Activated CD8-positive, alpha-beta memory T cell treated with anti-CD3 and anti-CD28 coated beads, Interleukin-2, amount 50 U/mL, for 24 hours (primary cell): ENCODE results near the gene TCAP.

ENCODE experiments used
- DNase-seq: peaks from one replicate; pipeline ENCODE4 v3.0.0-alpha.2; 2020; ENCODE audit errors: extremely low read depth

The TCAP gene

DNA sequence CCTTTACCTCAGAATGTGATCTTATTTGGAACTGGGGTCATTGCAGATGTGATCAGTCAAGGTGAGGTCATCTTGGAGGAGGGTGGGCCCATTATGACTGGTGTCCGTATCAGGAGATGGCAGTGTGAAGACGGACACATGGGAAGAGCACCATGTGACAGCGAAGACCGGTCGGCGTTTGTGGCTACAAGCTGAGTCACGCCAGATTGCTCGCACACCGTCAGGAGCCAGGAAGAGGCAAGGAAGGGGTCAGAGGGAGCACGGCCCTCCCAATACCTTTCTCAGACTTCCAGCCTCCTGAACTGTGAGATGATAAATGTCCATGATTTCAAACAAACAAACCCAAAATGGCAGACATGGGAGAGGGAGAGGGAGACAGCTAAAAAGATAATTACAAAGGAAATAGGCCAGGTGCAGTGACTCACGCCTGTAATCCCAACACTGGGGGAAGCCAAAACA is 15.0 kb upstream of the TCAP start:
- no peak for DNase-seq

- DNase-seq = no peak
These were observed 13.1 kb upstream of the TCAP start for GRCh38 chr17:39651923-39652586.

- DNase-seq = no peak
These were observed 12.4 kb upstream of the TCAP start for GRCh38 chr17:39652587-39653315.

GRCh38 chr17:39653316-39653661 is 11.9 kb upstream of the TCAP start:
- no peak for DNase-seq

GRCh38 chr17:39653662-39654331 is 11.4 kb upstream of the TCAP start:
- peak; percentile 57 for DNase-seq

DNA sequence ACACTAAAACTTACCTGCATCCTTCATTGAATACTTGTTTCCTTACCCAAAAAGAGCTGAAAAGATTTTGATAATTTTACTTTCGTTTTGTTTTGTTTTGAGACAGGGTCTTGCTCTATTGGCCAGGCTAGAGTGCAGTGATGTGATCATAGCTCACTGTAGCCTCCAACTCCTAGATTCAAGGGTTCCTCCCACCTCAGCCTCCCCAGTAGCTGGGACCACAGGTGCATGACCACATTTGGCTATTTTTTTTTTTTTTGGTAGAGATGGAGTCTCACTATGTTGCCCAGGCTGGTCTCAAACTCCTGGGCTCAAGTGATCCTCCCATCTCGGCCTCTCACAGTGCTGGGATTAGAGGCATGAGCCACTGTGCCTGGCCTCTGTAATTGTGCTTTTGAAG is 10.0 kb upstream of the TCAP start:
- no peak for DNase-seq

GRCh38 chr17:39658346-39658745 is 6.8 kb upstream of the TCAP start:
- DNase-seq = no peak

DNA sequence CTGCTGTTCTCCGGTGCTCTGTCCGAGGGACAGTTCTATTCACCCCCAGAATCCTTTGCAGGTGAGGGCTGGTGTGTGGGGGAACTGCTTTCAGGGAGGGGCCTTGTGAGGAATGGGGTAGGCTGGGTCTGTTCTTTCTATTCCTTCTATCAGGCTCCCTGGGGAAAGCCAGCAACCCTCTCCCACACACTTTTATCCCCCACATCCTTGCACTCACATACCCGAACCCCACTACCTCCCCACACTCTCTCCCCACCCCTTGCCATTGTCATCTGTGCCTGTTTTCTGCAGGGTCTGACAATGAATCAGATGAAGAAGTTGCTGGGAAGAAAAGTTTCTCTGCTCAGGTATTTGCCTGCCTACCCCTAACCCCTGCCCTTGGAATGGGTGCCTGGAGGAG is 6.4 kb upstream of the TCAP start:
- DNase-seq = no peak

- DNase-seq = no peak
These were observed 5.7 kb upstream of the TCAP start for GRCh38 chr17:39659279-39660010.

- DNase-seq = no peak
These were observed 5.2 kb upstream of the TCAP start for GRCh38 chr17:39660011-39660360.

DNA sequence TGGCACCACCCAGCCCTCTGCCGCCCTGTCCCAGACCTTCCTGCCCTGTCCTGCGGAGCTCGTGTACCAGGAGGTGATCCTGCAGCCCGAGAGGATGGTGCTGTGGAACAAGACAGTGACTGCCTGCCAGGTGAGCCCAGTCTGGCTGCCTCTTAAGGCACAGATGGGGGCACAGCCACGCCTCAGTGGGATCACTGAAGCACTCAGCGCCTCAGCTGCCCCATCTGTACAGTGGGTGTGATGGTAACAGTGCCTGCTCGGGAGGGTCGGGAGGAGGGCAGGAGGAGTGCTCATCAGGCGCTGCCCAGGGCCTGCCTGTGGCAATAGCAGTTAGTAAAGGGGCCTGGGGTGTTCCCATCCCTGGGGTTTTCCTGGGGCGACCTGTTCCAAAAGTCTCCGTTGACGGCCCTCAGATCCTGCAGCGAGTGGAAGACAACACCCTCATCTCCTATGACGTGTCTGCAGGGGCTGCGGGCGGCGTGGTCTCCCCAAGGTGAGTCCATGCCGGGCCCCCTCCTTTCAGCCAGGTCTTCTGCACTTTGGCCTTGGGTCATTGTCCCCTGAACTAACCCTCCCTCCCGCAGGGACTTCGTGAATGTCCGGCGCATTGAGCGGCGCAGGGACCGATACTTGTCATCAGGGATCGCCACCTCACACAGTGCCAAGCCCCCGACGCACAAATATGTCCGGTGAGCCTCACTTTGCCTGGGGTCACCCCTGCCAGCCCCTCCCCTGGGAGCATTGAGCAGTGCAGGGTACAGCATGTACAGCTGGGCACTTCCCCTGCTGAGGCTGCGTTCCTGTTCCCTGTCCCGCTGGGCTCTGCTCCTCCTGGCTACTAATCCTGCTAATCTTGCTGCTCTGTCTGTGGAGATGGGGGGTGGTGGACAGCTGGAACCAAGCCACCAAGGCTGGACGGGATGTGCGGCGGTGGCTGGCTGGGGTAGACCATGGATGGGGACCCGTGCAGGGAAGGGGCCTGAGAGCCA is 4.5 kb upstream of the TCAP start:
- DNase-seq = no peak

- no peak for DNase-seq
These were observed 3.2 kb upstream of the TCAP start for GRCh38 chr17:39661744-39662541.

DNA sequence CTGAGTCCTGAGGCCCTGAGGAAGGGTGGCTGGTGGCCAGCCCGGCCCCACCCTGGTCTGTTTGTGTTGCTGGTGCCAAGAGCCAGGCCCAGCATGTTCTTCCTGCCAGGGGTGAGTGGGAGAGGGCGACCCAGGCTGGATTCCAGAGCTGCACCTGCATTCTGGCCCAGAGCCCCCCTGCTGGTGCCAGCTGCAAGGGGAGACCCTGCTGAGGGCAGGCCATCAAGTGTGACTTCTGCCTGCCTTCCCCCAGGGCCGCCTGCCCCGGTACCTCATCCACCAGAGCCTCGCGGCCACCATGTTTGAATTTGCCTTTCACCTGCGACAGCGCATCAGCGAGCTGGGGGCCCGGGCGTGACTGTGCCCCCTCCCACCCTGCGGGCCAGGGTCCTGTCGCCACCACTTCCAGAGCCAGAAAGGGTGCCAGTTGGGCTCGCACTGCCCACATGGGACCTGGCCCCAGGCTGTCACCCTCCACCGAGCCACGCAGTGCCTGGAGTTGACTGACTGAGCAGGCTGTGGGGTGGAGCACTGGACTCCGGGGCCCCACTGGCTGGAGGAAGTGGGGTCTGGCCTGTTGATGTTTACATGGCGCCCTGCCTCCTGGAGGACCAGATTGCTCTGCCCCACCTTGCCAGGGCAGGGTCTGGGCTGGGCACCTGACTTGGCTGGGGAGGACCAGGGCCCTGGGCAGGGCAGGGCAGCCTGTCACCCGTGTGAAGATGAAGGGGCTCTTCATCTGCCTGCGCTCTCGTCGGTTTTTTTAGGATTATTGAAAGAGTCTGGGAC is 2.4 kb upstream of the TCAP start:
- no peak for DNase-seq

- no peak for DNase-seq
These were observed 1.8 kb upstream of the TCAP start for GRCh38 chr17:39663340-39663687.

DNA sequence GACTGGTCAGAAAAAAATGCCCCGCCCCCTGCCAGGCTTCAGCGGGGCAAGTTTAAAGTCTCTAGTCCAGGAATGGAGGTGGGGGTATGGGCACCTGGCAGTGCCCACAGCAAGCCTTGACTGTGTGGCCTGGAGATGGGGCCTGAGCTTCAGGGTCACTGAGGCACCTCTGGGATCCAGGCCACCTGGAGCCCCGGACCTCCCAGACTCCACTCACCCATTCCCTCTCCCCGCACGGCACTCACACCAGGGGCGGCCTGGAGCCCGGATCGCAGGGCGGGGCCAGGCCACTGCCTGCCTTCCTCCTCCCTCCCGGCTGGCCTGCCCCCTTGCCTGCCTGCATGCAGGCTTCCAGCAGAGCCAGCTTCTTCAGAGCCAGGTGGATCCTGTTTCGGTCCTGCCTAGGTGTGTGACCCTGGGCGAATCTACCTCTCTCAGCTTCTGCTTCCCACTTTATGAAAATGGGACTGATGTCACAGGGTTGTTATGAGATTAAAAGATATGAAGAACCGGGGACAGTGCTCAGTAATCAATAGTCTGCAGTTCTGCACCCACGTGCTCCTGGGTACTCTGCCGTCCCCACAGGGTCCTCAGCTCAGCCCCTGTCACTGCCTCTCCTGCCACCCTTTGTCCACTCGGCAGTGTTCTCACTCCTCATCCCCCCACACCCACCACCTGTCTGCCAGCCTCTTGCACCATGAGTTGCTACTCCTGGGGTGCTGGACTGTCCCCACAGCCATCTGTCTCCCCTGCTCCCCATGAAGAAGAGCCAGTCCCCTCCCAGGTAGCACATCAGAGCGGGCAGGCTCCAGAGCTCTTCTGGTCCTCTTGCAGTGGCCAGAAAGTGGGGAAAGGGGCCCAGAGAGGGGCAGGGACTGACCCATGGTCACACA is 1.2 kb upstream of the TCAP start:
- no peak for DNase-seq

DNA sequence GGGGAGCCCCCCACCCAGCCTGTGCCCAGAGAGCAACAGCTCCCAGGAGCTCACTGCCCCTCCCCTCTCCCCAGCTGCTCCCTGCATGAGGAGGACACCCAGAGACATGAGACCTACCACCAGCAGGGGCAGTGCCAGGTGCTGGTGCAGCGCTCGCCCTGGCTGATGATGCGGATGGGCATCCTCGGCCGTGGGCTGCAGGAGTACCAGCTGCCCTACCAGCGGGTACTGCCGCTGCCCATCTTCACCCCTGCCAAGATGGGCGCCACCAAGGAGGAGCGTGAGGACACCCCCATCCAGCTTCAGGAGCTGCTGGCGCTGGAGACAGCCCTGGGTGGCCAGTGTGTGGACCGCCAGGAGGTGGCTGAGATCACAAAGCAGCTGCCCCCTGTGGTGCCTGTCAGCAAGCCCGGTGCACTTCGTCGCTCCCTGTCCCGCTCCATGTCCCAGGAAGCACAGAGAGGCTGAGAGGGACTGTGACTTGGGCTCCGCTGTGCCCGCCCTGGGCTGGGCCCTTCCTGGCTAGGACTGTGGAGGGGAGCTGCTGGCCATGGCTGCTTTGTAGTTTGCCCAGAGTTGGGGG is 584 bp downstream of the TCAP start:
- DNase-seq = no peak

DNA sequence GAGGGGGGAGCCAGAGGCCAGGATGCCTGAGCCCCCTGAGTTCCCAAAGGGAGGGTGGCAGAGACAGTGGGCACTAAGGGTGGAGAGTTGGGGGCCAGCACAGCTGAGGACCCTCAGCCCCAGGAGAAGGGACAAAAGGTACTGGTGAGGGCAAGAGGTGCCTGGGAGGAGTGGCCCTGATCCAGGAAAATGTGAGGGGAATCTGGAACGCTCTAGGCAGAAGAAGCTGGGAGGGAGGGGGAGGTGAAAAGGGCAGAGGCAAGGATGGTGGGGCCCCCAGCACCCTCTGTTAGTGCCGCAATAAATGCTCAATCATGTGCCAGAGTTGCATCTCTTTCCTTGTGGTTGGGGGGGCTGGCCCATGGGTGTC is 1.1 kb downstream of the TCAP start:
- DNase-seq = no peak

- no peak for DNase-seq
These were observed 1.6 kb downstream of the TCAP start for GRCh38 chr17:39666601-39667261.
